ENCODE data around the gene CARD11.

Gene CARD11

GRCh38 chr7:2938514-2939192 lies 105.0 kb downstream of the CARD11 start:
- FAIRE-seq, result no peak

- FAIRE-seq, result no peak
These were observed 105.8 kb downstream of the CARD11 start for GRCh38 chr7:2937701-2938513.

- no peak for FAIRE-seq
These were observed 106.6 kb downstream of the CARD11 start for GRCh38 chr7:2936891-2937580.

- FAIRE-seq, result no peak
These were observed 107.4 kb downstream of the CARD11 start for GRCh38 chr7:2936301-2936700.

GRCh38 chr7:2934984-2935740 lies 108.5 kb downstream of the CARD11 start:
- no peak for FAIRE-seq

- FAIRE-seq, result no peak
These were observed 109.4 kb downstream of the CARD11 start for GRCh38 chr7:2934211-2934731.

- FAIRE-seq, result no peak
These were observed 111.0 kb downstream of the CARD11 start for GRCh38 chr7:2932402-2933251.

- FAIRE-seq, result no peak
These were observed 112.6 kb downstream of the CARD11 start for GRCh38 chr7:2931034-2931415.

GRCh38 chr7:2930310-2931033 lies 113.2 kb downstream of the CARD11 start:
- FAIRE-seq, result no peak

- no peak for FAIRE-seq
These were observed 114.1 kb downstream of the CARD11 start for GRCh38 chr7:2929321-2930201.

GRCh38 chr7:2928613-2929311 lies 114.9 kb downstream of the CARD11 start:
- no peak for FAIRE-seq

- FAIRE-seq, result no peak
These were observed 115.4 kb downstream of the CARD11 start for GRCh38 chr7:2928256-2928612.

- no peak for FAIRE-seq
These were observed 116.1 kb downstream of the CARD11 start for GRCh38 chr7:2927592-2927991.

- no peak for FAIRE-seq
These were observed 116.7 kb downstream of the CARD11 start for GRCh38 chr7:2926896-2927405.

- no peak for FAIRE-seq
These were observed 117.4 kb downstream of the CARD11 start for GRCh38 chr7:2926120-2926895.

- FAIRE-seq, result no peak
These were observed 118.5 kb downstream of the CARD11 start for GRCh38 chr7:2924866-2925840.
